Measurements from ENCODE around the gene PANX2. TPM values are rescaled to one million over a fixed set of nuclear protein-coding genes. Genes with fewer than 3 reads are reported as not detected.
"Not testable (repeated sequence)": the region's sequence is repeated elsewhere in the genome, so short reads cannot be mapped to it uniquely, and the experiment has no call there.

The PANX2 gene
- total RNA-seq, 1 experiment from 2014 or later = 1.4 TPM

DNA sequence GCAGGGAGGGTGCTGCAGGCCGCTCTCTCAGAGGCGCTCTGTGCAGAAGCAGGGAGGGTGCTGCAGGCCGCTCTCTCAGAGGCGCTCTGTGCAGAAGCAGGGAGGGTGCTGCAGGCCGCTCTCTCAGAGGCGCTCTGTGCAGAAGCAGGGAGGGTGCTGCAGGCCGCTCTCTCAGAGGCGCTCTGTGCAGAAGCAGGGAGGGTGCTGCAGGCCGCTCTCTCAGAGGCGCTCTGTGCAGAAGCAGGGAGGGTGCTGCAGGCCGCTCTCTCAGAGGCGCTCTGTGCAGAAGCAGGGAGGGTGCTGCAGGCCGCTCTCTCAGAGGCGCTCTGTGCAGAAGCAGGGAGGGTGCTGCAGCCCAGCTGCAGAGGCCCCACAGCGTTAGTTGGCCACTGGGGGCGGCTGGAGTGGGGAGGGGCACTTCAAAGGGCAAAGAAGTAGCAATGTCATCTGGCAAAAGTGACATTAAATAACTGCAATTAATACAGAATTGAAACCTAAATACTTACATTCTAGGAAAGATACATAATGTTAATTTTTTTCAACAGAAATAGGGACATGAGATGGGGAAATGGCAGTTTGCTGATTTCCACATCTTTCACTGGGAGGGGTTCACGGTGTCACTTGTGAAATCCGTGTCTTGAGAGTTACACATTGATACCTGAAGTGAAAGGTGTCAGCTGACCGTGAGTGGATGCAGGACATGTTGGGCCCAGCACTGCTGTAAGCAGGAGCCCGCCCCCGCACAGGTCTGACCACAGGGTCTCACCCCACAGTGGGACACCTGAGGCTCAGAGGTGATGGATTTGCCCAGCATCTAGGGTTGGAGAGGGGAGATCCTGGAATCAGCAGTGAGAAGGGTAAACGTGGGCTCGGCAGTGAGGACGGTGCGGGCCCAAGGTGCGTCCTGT, 23.0 kb upstream of the PANX2 start:
- DNase-seq (ENCODE audit: low spot score) = not testable (repeated sequence)

DNA sequence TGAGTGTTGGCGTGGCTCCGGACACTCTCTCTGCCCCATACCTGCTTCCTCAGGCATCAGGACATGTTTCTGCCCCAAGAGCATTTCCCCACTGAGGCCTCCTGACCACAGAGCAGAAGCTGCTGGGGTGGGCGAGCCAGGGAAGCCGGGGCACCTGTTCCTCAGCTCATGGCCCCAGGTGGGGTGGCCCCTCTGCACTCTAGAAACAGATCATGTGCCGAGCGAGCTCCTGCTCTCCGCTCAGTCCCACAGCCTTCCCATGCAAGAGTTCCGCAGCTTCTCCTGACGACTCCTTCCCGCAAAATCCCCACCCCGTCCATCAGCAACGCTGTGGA, 22.4 kb upstream of the PANX2 start:
- DNase-seq (ENCODE audit: low spot score) = no peak

DNA sequence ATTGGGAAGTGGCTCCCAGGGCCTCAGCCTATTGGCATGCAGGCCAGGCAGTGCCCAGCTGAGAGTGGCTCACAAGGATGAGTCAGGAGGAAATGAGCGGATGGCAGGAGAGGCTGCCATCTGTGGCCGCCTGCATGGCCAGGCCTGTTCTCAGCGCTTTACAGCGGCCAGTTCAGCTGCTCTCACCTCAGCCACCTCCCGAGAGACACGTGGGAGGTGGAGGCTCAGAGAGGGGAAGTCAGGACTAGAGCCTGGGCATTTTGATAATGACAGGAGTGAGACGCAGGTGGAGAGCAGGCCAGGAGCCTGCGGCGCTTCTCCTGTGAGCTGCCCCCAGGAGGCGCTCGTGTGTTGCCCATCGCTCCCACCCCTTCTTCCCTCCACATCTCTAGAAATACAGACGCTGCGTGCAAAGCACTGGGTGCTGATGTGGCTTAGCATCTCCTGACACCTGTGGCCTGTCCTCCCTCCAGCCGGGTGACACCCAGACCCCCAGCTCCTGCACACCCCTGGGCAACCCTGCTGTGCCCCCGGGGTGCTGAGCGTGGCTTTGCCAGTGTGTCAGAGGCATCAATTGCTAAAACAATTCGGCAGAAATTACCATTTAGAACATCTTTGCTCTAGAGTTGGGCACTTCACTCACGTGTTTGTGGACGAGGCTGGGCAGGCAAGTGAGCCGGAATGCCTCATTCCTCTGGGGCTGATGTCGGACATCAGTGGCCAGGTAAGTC, 21.4 kb upstream of the PANX2 start:
- peak; percentile 69 for DNase-seq (ENCODE audit: low spot score)

DNA sequence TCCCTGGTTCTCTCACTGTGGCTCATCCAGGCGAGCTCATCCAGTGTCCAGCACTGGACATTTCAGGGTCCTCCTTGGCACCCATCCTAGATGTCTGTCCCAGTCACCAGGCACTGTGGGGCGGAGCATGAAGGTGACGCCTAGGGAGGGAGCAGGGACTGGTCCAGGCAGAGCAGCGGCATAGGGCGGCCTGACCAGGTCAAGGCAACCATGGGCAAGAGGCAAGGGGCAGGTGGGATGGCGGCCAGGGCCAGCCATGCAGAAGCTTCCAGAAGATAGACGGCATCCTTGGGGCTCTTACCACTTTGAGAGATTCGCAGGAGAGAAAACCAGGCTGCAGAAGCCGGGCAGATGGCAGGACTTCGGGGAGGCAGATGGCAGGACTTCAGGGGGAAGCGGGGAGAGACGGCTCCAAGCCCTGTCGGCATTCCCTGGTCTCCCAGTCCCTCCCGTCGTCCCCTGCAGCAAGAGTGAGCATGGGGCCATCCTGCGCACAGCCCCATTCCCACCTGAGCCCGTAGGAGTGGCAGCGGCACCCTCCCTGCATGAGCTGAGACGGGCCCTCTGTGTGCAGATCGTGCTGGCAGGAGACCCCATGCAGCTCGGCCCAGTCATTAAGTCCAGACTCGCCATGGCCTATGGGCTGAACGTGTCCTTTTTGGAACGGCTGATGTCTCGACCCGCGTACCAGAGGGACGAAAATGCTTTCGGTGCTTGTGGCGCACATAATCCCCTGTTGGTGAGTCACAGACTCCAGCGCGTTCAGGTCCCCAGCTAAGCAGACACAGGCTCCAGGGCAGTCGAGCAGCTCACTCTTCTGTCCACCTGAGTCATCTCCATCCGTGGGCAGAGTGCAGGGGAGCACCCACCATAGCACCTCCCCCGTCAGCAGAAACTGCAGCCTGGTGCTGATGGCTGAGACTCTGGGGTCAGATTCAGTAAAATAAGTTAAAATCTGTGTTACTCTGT, 20.1 kb upstream of the PANX2 start:
- DNase-seq (ENCODE audit: low spot score) = peak; percentile 54

DNA sequence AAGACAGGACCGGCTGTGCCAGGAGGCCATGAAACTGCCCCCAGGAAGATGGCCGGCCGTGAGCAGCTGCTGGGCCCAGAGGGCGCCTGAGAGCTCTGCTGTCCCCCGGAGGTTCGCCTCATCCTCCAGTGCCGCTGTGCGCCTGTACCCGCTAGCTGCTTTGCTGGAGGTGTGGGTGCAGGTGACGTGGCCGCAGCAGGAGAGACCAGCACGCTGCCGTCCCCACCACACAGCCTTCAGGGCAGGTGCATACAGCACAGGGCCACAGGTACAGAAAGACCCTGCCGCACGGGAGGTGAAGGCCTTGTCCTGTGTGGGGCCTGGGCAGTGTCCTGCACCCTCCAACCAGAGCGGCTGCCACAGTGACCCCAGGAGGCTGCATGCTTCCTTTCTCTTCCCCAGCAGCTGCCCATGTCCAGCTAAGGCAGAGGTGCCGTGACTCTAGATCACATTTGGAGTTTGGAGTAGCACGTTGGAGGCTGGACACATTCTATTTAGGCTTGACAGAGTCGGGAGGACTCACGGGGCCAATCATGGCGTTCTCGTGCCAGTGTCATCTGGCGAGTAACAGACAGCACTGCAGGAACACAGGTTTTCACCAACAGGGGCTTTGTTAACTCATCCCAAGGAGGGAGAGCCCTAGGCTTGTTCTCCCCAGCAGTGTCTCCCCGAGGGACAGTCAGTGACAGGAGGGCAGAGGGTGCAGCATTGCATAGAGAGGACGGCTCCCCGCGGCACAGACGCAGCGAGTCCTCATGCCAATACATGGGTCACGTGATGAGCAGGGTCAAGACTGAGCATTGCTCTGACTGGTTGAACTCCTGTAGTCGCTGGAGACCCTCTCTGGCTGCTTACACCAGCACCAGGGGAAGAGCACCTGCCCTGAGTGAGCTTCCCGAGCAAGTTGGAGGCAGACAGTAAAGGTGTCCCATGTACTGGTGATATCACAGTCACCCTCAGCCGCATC, 18.7 kb upstream of the PANX2 start:
- no peak for DNase-seq (ENCODE audit: low spot score)

DNA sequence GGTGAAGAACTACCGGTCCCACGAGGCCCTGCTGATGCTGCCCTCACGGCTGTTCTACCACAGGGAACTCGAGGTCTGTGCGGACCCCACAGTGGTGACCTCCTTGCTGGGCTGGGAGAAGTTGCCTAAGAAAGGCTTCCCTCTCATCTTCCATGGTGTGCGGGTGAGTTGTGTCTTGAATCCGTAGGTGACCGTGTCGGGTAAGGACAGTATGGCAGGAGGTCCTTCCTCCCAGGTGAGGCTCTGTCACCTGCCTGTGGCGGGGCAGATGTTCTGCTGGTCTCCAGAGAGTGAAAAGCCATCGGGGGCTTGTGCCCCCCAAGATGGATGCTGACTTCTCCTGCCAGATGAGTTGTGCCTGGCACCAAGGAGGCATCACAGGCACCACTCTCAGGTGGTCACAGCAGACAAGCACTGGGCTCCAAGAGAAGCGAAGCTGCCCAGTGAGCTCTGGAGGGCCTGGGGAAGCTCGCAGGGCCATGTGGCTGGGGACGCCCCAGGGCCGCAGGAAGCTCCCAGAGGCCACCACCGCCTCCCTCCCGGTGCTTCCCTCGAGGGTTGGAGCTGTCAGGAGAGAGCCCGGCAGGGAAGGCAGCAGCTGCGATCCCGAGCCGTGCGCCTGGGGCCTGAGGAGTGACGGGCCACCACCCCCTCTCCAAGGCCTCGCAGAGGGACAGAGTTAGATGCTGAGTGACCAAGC, 17.3 kb upstream of the PANX2 start:
- no peak for DNase-seq (ENCODE audit: low spot score)

DNA sequence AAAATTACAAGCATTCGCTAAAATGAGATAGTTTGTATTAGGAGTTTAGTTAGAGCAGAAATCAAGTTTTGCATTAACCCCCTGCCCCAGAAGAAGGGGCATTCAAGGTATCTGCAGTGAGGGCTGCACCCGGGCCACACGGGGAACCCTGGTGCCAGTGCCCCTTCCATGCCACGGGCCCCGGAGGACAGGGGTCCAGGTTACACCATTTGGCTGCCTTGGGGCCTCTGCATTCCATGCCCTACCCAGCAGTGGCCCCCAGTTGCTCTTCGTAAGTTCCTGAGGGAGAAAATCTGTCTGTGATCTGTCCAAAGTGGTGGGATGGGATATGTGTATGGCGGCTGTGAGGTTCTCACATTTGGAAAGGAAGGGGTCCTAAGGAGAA, 16.8 kb upstream of the PANX2 start:
- no peak for DNase-seq (ENCODE audit: low spot score)

DNA sequence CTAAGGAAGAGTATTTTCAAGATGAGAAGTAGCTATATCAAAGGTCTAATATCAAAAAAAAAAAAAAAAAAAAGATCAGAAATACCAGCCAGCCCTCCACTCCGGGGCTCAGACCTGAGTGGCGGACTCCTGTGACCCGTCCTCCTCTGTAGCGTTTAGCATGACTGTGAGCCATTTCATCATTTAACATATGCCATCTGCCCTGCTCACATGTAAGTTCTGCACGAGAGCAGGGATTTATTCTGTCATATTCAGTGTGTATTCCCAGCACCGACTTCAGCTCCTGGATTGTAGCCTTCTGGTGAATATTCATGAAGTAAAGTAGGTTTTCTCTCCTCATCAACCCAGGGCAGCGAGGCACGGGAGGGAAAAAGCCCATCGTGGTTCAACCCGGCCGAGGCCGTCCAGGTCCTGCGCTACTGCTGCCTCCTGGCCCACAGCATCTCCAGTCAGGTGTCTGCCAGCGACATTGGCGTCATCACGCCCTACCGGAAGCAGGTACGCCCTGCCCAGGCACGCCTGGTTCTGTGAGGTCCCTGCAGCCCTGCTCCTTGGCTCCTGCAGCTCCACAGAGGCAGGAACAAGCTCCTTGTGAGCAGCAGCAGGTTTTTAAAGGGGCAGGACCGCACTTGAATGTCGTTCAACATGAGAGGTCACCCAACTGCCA, 12.7 kb upstream of the PANX2 start:
- DNase-seq (ENCODE audit: low spot score) = no peak

DNA sequence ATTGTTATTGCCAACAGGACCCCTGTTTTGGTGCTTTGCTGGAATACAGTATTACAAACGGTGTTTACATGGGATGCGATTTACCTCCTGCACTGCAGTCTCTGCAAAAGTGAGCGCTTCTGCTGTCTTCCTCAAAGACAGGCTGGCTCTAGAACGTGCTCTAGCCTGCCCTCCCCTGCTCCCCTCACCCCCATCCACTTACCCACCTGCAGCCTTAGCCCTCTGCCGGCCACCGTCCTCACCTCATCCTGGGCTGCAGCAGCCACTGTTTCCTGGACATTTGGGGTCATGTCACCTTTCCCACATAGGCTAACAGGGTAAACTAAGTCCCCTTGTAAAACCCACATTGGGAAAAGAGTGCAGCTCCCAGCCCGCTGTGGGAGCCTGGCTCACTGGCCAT, 9.6 kb upstream of the PANX2 start:
- DNase-seq (ENCODE audit: low spot score) = no peak

DNA sequence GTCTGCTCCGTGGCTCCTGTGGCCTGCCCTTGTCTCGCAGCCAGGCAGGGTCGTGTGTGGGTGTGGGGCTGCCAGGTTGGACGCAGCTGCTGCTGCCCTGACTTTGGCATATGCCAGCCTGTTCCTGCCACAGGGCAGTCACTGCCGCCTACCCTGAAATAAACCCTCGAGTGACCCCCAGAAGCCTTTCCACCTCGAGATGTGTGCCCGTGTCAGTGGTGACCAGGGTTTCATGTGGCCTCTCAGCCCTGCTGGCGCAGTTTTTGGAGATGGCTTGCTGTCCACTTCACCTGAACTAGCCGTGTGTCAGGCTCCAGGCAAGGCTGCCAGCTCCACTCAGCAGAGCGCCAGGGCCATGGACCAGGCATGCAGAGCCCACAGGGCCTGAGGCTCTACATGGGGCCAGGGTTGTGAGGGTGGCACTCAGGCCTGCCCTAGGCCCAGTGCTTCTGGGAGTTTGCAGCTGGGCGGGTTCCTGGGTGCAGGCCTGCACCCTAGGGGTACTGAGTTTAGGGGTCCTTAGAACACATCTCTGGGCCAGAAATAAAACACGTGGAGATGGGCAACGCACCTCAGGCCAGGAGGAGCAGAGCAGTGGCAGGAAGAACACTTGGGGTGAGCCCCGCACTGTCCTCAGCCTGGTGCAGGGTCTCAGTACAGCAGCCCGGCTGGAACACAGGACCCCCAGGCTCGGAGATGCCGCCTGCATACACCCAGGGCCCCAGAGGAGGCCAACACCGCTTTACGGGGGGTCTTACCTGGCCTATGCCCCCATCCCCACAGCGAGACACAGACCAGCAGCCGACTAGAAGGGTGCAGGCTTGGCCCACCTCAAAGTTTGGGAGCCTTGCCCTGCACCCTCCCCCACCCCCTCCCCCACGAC, 8.8 kb upstream of the PANX2 start:
- DNase-seq (ENCODE audit: low spot score) = no peak

DNA sequence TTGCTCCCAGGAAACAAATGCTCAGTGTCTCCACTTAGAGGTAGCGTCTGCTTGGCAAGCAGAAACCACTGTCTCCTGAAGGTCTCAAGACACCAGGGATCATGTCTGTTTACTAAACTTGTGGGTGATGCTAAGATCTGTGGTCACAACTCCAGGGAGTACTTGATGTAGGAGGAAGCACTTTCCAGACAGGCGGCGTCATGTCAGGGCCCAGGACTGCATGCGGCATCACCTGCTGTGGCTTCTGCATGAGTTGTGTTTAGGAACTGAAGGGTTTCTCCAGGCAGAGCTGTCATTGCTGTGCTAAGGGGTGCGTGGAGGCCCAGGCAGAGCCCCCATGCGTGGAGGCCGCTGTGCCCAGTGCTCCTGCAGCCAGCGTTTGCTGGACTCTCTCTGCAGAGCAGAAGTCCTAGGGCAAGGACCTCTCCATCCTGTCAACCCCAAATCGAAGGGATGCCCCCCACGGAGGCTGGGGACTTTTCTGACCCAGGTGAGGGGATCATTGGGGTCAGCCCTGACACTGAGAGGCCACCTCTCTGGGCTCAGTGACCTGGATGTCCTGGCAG, 8.1 kb upstream of the PANX2 start:
- DNase-seq (ENCODE audit: low spot score) = no peak

DNA sequence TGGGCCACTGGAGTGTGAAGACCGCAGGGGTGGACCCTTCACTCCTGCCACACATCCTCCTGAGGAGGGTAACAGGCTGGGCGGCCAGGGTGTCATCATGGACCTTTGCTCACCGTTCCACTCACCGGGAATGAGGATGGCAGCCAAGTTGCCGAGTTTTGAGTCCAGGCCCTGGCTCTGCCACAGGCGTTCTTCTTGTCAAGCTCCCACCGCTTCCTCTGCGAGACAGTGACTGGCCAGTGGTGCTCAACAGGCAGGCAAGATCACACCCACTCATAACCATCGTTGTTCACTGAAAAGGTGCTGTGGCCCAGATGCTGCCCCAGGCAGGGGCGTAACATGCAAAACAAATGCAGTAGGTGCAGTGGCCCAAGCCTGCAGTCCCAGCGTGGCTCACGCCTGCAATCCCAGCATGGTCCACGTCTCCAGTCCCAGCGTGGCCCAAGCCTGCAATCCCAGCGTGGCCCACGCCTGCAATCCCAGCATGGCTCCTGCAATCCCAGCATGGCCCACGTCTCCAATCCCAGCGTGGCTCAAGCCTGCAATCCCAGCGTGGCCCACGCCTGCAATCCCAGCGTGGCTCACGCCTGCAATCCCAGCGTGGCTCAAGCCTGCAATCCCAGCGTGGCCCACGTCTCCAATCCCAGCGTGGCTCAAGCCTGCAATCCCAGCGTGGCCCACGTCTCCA, 5.0 kb upstream of the PANX2 start:
- no peak for DNase-seq (ENCODE audit: low spot score)

DNA sequence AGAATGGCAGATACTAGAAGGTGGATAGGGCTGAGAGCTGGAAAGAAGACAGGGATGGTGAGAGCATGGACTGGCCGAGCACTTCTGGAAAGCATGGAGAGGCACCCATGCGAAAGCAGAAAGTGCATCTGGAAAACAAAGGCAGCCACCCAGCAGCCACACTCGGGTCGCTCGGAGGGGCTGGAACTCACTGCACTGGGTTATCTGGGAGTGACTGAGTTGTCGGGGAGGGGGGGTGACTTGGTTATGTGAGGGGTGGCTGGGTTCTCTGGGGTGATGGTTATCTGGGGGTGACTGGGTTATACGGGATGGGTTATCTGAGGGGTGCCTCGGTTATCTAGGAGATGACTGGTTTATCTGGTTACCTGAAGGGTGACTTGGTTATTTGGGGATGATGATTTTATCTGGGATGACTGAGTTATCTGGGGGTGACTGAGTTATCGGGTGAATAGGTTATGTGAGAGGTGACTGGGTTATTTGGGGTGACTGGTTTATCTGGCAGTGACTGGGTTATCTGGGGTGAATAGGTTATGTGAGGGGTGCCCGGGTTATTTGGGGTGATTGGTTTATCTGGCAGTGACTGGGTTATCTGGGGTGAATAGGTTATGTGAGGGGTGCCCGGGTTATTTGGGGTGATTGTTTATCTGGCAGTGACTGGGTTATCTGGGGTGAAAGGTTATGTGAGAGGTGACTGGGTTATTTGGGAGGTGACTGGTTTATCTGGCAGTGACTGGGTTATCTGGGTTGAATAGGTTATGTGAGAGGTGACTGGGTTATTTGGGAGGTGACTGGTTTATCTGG, 2.6 kb upstream of the PANX2 start:
- DNase-seq (ENCODE audit: low spot score) = no peak

DNA sequence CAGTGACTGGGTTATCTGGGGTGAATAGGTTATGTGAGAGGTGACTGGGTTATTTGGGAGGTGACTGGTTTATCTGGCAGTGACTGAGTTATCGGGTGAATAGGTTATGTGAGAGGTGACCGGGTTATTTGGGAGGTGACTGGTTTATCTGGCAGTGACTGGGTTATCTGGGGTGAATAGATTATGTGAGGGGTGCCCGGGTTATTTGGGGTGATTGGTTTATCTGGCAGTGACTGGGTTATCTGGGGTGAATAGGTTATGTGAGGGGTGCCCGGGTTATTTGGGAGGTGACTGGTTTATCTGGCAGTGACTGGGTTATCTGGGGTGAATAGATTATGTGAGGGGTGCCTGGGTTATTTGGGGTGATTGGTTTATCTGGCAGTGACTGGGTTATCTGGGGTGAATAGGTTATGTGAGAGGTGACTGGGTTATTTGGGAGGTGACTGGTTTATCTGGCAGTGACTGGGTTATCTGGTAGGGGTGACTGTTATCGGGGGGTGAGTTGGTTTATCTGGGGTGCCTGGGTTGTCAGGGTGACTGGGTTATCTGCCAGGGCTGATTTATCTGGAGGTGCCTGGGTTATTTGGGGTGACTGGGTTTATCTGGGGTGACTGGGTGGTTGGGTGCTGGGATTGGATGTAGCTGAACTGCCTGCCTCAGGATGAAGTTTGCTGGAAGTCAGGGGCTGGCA, 1.9 kb upstream of the PANX2 start:
- not testable (repeated sequence) for DNase-seq (ENCODE audit: low spot score)

DNA sequence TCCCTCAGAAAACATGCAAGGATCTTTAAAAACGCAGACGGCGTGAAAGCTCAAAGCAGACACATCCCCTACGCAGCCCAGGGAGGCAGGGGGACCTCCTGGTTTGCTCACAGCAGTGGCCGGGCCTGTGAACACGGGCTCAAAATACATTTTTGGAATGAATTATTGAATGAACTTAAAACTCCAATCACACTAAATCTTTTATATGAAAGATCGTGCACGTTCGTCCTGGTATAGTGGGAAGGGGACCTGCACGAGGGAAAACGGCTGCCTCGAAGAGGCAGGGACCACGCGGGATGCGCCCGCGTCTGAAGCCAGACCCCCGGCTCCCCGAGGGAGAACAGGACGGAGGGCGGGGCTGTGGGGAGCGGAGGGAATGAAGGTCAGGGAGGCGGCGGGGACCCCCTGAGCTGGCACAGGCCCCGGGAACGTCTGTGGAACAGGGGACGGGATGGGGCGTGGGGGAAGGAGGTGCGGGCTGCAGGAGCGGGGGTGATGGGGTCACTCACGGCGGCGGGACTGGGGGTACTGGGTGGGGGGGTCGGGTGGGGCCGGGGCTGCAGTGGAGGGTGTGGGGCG, 1.3 kb upstream of the PANX2 start:
- no peak for DNase-seq (ENCODE audit: low spot score)

DNA sequence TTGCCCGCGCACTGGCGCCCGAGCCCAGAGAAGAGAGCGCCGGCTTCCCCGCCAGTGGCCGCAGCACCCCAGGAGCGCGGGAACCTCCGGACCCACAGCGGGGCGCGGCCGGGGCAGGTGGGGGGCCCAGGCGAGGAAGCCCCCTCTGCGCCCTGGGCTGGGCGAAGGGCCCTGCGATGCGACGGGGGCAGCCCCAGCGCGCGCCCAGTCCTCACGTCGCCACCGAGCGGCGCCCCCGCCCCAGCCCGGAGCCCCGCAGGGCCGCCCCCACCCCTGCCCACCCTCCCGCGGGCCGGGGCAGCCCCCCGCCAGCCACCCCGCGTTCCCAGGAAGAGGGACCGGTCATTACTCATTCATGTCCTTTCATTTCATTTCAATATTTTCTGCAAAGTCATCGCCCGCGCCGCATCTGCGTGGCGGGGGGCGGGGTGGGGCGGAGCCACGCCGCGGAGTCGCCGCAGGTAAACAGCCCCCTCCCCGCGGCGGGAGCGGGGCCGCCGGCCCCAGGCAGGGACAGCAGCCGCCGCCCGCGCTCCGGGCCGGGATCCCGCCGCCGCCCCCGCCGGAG, 673 bp upstream of the PANX2 start:
- no peak for DNase-seq (ENCODE audit: low spot score)

Data from A172 (cell line).